CD14-positive monocyte (primary cell): ENCODE data around the gene AATK. TPM values are rescaled to one million over a fixed set of nuclear protein-coding genes. Genes with fewer than 3 reads are reported as not detected.

Experiments
- DNase-seq, 3 donors: peaks; one replicate each; pipeline ENCODE4 v3.0.0-alpha.2; 2011 to 2022
- H2AFZ ChIP-seq: 2 replicates; pipeline ENCODE4 v1.6.0; 2012; ENCODE audit warnings: mild to moderate bottlenecking, low read depth, low read length, inconsistent platforms; ENCODE audit not compliant: insufficient read depth, poor library complexity, severe bottlenecking
- H3K27ac ChIP-seq, 2 donors: 1 replicate in 1 of 2; 2 replicates in 1 of 2; pipeline ENCODE4 v1.5.1; 2012 to 2013; ENCODE audit warnings: low read length in 2 of 2, control low read depth in 1 of 2, inconsistent platforms in 1 of 2, low read depth in 1 of 2, mild to moderate bottlenecking in 1 of 2
- H3K27me3 ChIP-seq, 2 donors: one replicate each; pipeline versions ENCODE4 v1.6.0 to v1.6.1; 2011 to 2013; ENCODE audit warnings: low read length in 2 of 2; ENCODE audit not compliant: control insufficient read depth in 2 of 2, insufficient read depth in 2 of 2
- H3K36me3 ChIP-seq, 2 donors: replicated peaks in 1 of 2; 1 replicate in 1 of 2; 2 replicates in 1 of 2; pipeline versions ENCODE4 v1.5.1 to v1.6.1; 2012 to 2013; ENCODE audit warnings: low read length in 2 of 2, control low read depth in 1 of 2, inconsistent platforms in 1 of 2, mild to moderate bottlenecking in 1 of 2; ENCODE audit not compliant: insufficient read depth in 2 of 2, control insufficient read depth in 1 of 2
- H3K4me1 ChIP-seq, 2 donors: 1 replicate in 1 of 2; 2 replicates in 1 of 2; pipeline versions ENCODE4 v1.5.1 to v1.6.1; 2012 to 2013; ENCODE audit warnings: low read length in 2 of 2, control low read depth in 1 of 2, inconsistent platforms in 1 of 2, mild to moderate bottlenecking in 1 of 2, moderate library complexity in 1 of 2; ENCODE audit not compliant: insufficient read depth in 2 of 2, control insufficient read depth in 1 of 2
- H3K4me2 ChIP-seq: replicated peaks from 2 replicates; pipeline ENCODE3; 2012; ENCODE audit warnings: low read length, moderate library complexity, mild to moderate bottlenecking; ENCODE audit not compliant: poor library complexity, severe bottlenecking; ENCODE audit errors: extremely low read depth
- H3K4me3 ChIP-seq, 3 experiments: fragments of 200-600 bp in 1 of 3; sonication (generic) in 1 of 3; replicated peaks in 1 of 3; 1 replicate in 2 of 3; 2 replicates in 1 of 3; pipeline ENCODE4 v1.5.1; 2011 to 2013; ENCODE audit warnings: low read length in 3 of 3, mild to moderate bottlenecking in 3 of 3, control low read depth in 2 of 3, low read depth in 2 of 3, inconsistent platforms in 1 of 3, moderate library complexity in 1 of 3
- H3K79me2 ChIP-seq: 2 replicates; pipeline ENCODE4 v1.6.0; 2012; ENCODE audit warnings: mild to moderate bottlenecking, control low read depth, inconsistent platforms, low read length, moderate library complexity; ENCODE audit not compliant: insufficient read depth
- H3K9ac ChIP-seq: 2 replicates; pipeline ENCODE4 v1.6.0; 2017; ENCODE audit warnings: low read length, mild to moderate bottlenecking; ENCODE audit not compliant: insufficient read depth, poor library complexity, severe bottlenecking
- H3K9me3 ChIP-seq, 2 donors: replicated peaks in 1 of 2; 1 replicate in 1 of 2; 2 replicates in 1 of 2; pipeline versions ENCODE4 v1.5.1 to v1.6.1; 2012 to 2013; ENCODE audit warnings: low read length in 2 of 2, control low read depth in 1 of 2; ENCODE audit not compliant: control insufficient read depth in 1 of 2, insufficient read depth in 1 of 2
- H4K20me1 ChIP-seq: 2 replicates; pipeline ENCODE4 v1.6.0; 2012; ENCODE audit warnings: mild to moderate bottlenecking, low read length, control low read depth, moderate library complexity; ENCODE audit not compliant: insufficient read depth
- H3K27ac Mint-ChIP-seq, 7 donors: one replicate each; pipeline ENCODE4 v1.8.0; 2020; ENCODE audit warnings: mild to moderate bottlenecking in 7 of 7, mixed read lengths in 7 of 7, moderate library complexity in 6 of 7, inconsistent platforms in 2 of 7
- H3K27me3 Mint-ChIP-seq, 3 donors: one replicate each; pipeline ENCODE4 v1.8.0; 2021 to 2022; ENCODE audit warnings: low read depth in 3 of 3, mild to moderate bottlenecking in 3 of 3, mixed read lengths in 3 of 3, moderate library complexity in 3 of 3, inconsistent platforms in 1 of 3
- H3K36me3 Mint-ChIP-seq, 2 donors: one replicate each; pipeline ENCODE4 v1.8.0; 2020; ENCODE audit warnings: mixed read lengths in 2 of 2, inconsistent platforms in 1 of 2, mild to moderate bottlenecking in 1 of 2
- H3K4me1 Mint-ChIP-seq: one replicate; pipeline ENCODE4 v1.8.0; 2020; ENCODE audit warnings: mild to moderate bottlenecking, mixed read lengths
- H3K4me3 Mint-ChIP-seq, 2 donors: one replicate each; pipeline ENCODE4 v1.8.0; 2020; ENCODE audit warnings: mild to moderate bottlenecking in 2 of 2, mixed read lengths in 2 of 2, moderate library complexity in 1 of 2
- H3K9me3 Mint-ChIP-seq, 7 donors: one replicate each; pipeline ENCODE4 v1.8.0; 2020 to 2022; ENCODE audit warnings: mixed read lengths in 7 of 7, mild to moderate bottlenecking in 6 of 7, moderate library complexity in 6 of 7, inconsistent platforms in 2 of 7
- WGBS: methylation state at CpG from one replicate; pipeline ENCODE4 v1.1.5; 2013; ENCODE audit warnings: missing lambda C conversion rate; ENCODE audit not compliant: insufficient coverage; 5-methylcytosine and 5-hydroxymethylcytosine counted together
- intact Hi-C, 2 donors: fragments of 100-400 bp; cut with micrococcal nuclease; formaldehyde crosslinking; loops; one replicate each; pipeline versions ENCODE4 v1.15.0 to v1.15.1; 2023
- polyA plus RNA-seq, 3 donors: library from polyadenylated mRNA; depleted of rRNA in 1 of 3; unstranded in 2 of 3; stranded (reverse) in 1 of 3; fragments of 300-500 nt in 2 of 3; fragments of >200 nt in 1 of 3; fragmentation: Illumina TruSeq in 2 of 3; gene quantifications; 1 replicate in 2 of 3; 2 replicates in 1 of 3; pipeline ENCODE4 v1.2.3, GENCODE V29; 2012 to 2021
- TF ChIP-seq, protein P1 (sequence below): fragments of 200-600 bp; IDR thresholded peaks from one replicate; pipeline ENCODE4 v1.8.0; 2022; ENCODE audit warnings: antibody characterized with exemption, mild to moderate bottlenecking

The AATK gene
- polyA plus RNA-seq, 3 donors, result 0.93 to 15.3 (median 2.0) TPM

DNA sequence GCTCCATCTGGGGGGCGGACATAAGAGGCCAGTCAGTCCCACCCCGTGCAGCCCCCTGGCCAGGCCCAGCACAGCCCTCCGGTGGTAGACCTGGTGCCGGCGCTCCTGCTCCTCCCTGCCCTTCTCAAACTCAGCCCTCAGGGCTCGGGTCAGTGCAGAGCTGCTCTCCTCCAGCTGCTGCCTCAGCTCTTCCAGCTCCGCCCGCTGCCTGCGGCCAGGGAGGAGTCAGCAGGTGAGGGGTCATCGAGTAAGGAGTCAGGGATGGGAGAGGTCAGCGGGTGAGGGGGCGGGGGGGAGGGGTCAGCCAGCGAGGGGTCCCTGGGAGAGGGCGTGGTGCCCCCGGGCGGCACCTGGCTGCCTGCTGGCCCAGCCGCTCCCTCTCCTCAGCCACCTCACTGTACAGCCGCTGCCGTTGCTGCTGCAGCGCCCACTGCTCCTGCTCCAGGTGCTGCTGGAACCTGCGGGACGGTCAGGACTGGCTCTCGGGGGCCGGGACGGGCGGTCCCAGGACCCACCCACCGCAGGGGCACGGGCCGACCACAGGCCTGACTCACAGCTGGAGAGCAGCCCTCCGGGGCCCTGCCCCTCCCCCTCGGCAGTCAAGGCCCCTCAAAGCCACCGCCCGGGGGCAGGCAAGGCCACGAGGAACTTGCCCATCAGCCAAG, 26.5 kb upstream of the AATK start:
- intact Hi-C loops, result no loop called here
- Mint-ChIP-seq H3K4me3 (no peak overlapping the region), H3K4me1 (no peaks in the 10 kb centered on the region), H3K27me3 (no peaks in the 10 kb centered on the region), H3K27ac (no peak overlapping the region), H3K36me3 (peaks cover 2 to 25% of the 10 kb centered on the region in 2 donors), H3K9me3 (no peaks in the 10 kb centered on the region)
- no peak for DNase-seq
- TF ChIP-seq, protein P1, sequence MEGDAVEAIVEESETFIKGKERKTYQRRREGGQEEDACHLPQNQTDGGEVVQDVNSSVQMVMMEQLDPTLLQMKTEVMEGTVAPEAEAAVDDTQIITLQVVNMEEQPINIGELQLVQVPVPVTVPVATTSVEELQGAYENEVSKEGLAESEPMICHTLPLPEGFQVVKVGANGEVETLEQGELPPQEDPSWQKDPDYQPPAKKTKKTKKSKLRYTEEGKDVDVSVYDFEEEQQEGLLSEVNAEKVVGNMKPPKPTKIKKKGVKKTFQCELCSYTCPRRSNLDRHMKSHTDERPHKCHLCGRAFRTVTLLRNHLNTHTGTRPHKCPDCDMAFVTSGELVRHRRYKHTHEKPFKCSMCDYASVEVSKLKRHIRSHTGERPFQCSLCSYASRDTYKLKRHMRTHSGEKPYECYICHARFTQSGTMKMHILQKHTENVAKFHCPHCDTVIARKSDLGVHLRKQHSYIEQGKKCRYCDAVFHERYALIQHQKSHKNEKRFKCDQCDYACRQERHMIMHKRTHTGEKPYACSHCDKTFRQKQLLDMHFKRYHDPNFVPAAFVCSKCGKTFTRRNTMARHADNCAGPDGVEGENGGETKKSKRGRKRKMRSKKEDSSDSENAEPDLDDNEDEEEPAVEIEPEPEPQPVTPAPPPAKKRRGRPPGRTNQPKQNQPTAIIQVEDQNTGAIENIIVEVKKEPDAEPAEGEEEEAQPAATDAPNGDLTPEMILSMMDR, result no peak
- Histone ChIP-seq H3K27me3 (no peaks in the 10 kb centered on the region), H3K79me2 (no peaks in the 10 kb centered on the region), H3K9ac (no peak overlapping the region), H3K4me1 (no peaks in the 10 kb centered on the region), H3K27ac (no peak overlapping the region), H3K4me3 (no peak overlapping the region), H3K9me3 (no peaks in the 10 kb centered on the region), H3K36me3 (peaks cover 0 to 3% of the 10 kb centered on the region in 2 donors), H3K4me2 (no peak overlapping the region), H2AFZ (no peak overlapping the region), H4K20me1 (no peaks in the 10 kb centered on the region)
- WGBS, result 94% methylated on average over 20 of the region's 34 CpGs

DNA sequence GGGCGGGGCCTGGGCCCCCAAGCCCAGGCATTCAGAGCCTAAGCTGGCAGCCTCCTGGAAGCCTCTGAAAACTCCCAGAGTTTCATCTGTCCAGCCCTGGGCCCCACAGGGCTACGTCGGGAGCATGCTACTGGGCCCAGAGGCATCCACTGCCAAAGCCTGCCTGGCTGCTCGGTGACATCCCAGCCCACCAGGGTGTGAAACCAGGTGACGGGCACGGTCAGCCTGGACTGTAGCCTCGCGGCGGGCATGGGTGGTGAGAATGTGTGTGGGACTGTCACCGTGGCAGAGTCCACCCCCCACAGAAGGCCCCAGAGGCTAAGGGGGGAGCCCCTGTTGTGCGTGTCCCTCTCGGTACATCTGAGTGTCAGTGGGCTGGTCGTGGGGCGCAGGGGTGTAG, 25.6 kb upstream of the AATK start:
- H3K27me3 ChIP-seq, result no peaks in the 10 kb centered on the region
- WGBS, result 97% methylated on average over 8 of the region's 14 CpGs
- H3K9me3 Mint-ChIP-seq, result no peaks in the 10 kb centered on the region
- H3K27ac ChIP-seq, result no peak overlapping the region
- H3K4me2 ChIP-seq, result no peak overlapping the region
- H3K36me3 ChIP-seq, result peaks cover 0 to 3% of the 10 kb centered on the region in 2 donors
- no peaks in the 10 kb centered on the region for H3K4me1 ChIP-seq
- no peak for DNase-seq
- no peak overlapping the region for H3K9ac ChIP-seq
- no peaks in the 10 kb centered on the region for H3K4me1 Mint-ChIP-seq
- intact Hi-C loops, result no loop called here
- H3K4me3 ChIP-seq, result no peak overlapping the region
- H3K79me2 ChIP-seq, result no peaks in the 10 kb centered on the region
- H2AFZ ChIP-seq, result no peak overlapping the region
- H3K9me3 ChIP-seq, result no peaks in the 10 kb centered on the region
- H3K27ac Mint-ChIP-seq, result no peak overlapping the region
- H3K27me3 Mint-ChIP-seq, result no peaks in the 10 kb centered on the region
- peaks cover 2 to 25% of the 10 kb centered on the region in 2 donors for H3K36me3 Mint-ChIP-seq
- H3K4me3 Mint-ChIP-seq, result no peak overlapping the region
- no peaks in the 10 kb centered on the region for H4K20me1 ChIP-seq
- TF ChIP-seq, protein P1, result no peak
